H1 (cell line): ENCODE measurements around the gene GRID1. TPM values are rescaled to one million over a fixed set of nuclear protein-coding genes. Genes with fewer than 3 reads are reported as not detected.

Experiments used
- CTCF ChIA-PET: fragments of 300-600 bp; sonication (Branson Sonifier 250); formaldehyde crosslinking; loops from one replicate; lab custom pipeline; 2021; ENCODE audit not compliant: partially characterized antibody; lab: Charles Lee
- POLR2A ChIA-PET: fragments of 300-600 bp; sonication (Branson Sonifier 250); formaldehyde crosslinking; loops from one replicate; lab custom pipeline; 2021; ENCODE audit warnings: inconsistent platforms; ENCODE audit not compliant: partially characterized antibody; lab: Charles Lee
- DNase-seq, 2 experiments: peaks; one replicate each; pipeline versions ENCODE4 v3.0.0 to v3.0.0-alpha.2; 2010 to 2022; ENCODE audit warnings: low spot score in 2 of 2, low read depth in 1 of 2, mixed read lengths in 1 of 2
- FAIRE-seq: peaks from 2 replicates; lab custom pipeline; 2011; peaks lifted over from hg19 to GRCh38; lab: Jason Lieb, UNC
- H2AFZ ChIP-seq: 2 replicates; pipeline ENCODE4 v1.8.1; 2012; ENCODE audit warnings: low read length, inconsistent platforms
- H2AK5ac ChIP-seq: 2 replicates; pipeline ENCODE4 v1.6.1; 2013; ENCODE audit warnings: low read depth, low read length
- H2BK120ac ChIP-seq: replicated peaks from 2 replicates; pipeline ENCODE3; 2013; ENCODE audit warnings: low read depth, low read length, inconsistent platforms
- H2BK12ac ChIP-seq: 2 replicates; pipeline ENCODE4 v1.6.1; 2013; ENCODE audit warnings: low read depth, low read length
- H2BK15ac ChIP-seq: 2 replicates; pipeline ENCODE4 v1.6.1; 2013; ENCODE audit warnings: low read length
- H2BK20ac ChIP-seq: 2 replicates; pipeline ENCODE4 v1.6.1; 2013; ENCODE audit warnings: low read length
- H2BK5ac ChIP-seq: 2 replicates; pipeline ENCODE4 v1.6.1; 2013; ENCODE audit warnings: low read depth, low read length
- H3K14ac ChIP-seq: 2 replicates; pipeline ENCODE4 v1.6.1; 2013; ENCODE audit warnings: inconsistent platforms; ENCODE audit not compliant: insufficient read length
- H3K18ac ChIP-seq: 2 replicates; pipeline ENCODE4 v1.6.1; 2013; ENCODE audit warnings: low read length; ENCODE audit errors: extremely low read depth
- H3K23ac ChIP-seq: 2 replicates; pipeline ENCODE4 v1.6.1; 2013; ENCODE audit warnings: inconsistent platforms; ENCODE audit not compliant: insufficient read length
- H3K23me2 ChIP-seq: 2 replicates; pipeline ENCODE4 v1.6.1; 2013; ENCODE audit warnings: low read depth, low read length
- H3K27ac ChIP-seq: 2 replicates; pipeline ENCODE4 v1.6.1; 2011; ENCODE audit warnings: low read depth, low read length, inconsistent platforms
- H3K27me3 ChIP-seq, 4 experiments: replicated peaks in 1 of 4; 1 replicate in 1 of 4; 2 replicates in 3 of 4; pipeline versions ENCODE4 v1.6.1 to v1.8.1; 2011 to 2013; ENCODE audit warnings: low read length in 3 of 4, mild to moderate bottlenecking in 3 of 4, inconsistent platforms in 2 of 4, mixed read lengths in 2 of 4, moderate library complexity in 1 of 4; ENCODE audit not compliant: control insufficient read depth in 3 of 4, insufficient read depth in 3 of 4; ENCODE audit errors: extremely low read depth in 1 of 4
- H3K36me3 ChIP-seq, 4 experiments: 2 replicates each; pipeline versions ENCODE4 v1.6.1 to v1.8.1; 2011 to 2013; ENCODE audit warnings: mild to moderate bottlenecking in 4 of 4, low read length in 3 of 4, moderate library complexity in 2 of 4, control low read depth in 1 of 4, inconsistent platforms in 1 of 4; ENCODE audit not compliant: insufficient read depth in 4 of 4, control insufficient read depth in 2 of 4
- H3K4ac ChIP-seq: replicated peaks from 2 replicates; pipeline ENCODE3; 2013; ENCODE audit warnings: low read length, low read depth, mixed read lengths, inconsistent platforms; ENCODE audit not compliant: insufficient read length
- H3K4me1 ChIP-seq, 4 experiments: replicated peaks in 1 of 4; 1 replicate in 1 of 4; 2 replicates in 3 of 4; pipeline versions ENCODE4 v1.6.1 to v1.8.1; 2011 to 2013; ENCODE audit warnings: low read length in 3 of 4, inconsistent platforms in 2 of 4, mixed read lengths in 1 of 4; ENCODE audit not compliant: insufficient read depth in 4 of 4, control insufficient read depth in 3 of 4
- H3K4me2 ChIP-seq, 2 experiments: 2 replicates each; pipeline versions ENCODE4 v1.6.1 to v1.8.1; 2011 to 2013; ENCODE audit warnings: low read depth in 2 of 2, low read length in 2 of 2, control low read depth in 1 of 2, inconsistent platforms in 1 of 2, mild to moderate bottlenecking in 1 of 2; ENCODE audit not compliant: insufficient read depth in 1 of 2
- H3K4me3 ChIP-seq, 4 experiments: fragments of 200-600, 300-600 bp in 1 of 4; sonication (generic), shearing (Covaris generic), sonication (Bioruptor Twin) in 1 of 4; 2 replicates each; pipeline versions ENCODE4 v1.5.1 to v1.8.1; 2011 to 2016; ENCODE audit warnings: low read length in 4 of 4, low read depth in 3 of 4, control low read depth in 2 of 4, inconsistent platforms in 2 of 4, mild to moderate bottlenecking in 2 of 4, mixed read lengths in 1 of 4, moderate library complexity in 1 of 4; ENCODE audit not compliant: insufficient read depth in 2 of 4; ENCODE audit errors: extremely low read depth in 1 of 4
- H3K56ac ChIP-seq: replicated peaks from 2 replicates; pipeline ENCODE3; 2013; ENCODE audit warnings: low read depth, mild to moderate bottlenecking, mixed read lengths, low read length, inconsistent platforms; ENCODE audit not compliant: insufficient read length
- H3K79me1 ChIP-seq: 2 replicates; pipeline ENCODE4 v1.6.1; 2013; ENCODE audit warnings: low read depth, low read length, control low read depth
- H3K79me2 ChIP-seq, 2 experiments: 2 replicates each; pipeline versions ENCODE4 v1.6.1 to v1.8.1; 2012 to 2013; ENCODE audit warnings: low read length in 2 of 2, mild to moderate bottlenecking in 2 of 2, inconsistent platforms in 1 of 2; ENCODE audit not compliant: insufficient read depth in 2 of 2, control insufficient read depth in 1 of 2
- H3K9ac ChIP-seq, 4 experiments: replicated peaks in 1 of 4; 1 replicate in 1 of 4; 2 replicates in 3 of 4; pipeline versions ENCODE4 v1.6.1 to v1.8.1; 2011 to 2013; ENCODE audit warnings: low read depth in 3 of 4, low read length in 3 of 4, control low read depth in 2 of 4, mild to moderate bottlenecking in 2 of 4, moderate library complexity in 2 of 4, inconsistent platforms in 1 of 4; ENCODE audit errors: extremely low read depth in 1 of 4
- H3K9me3 ChIP-seq, 2 experiments: 2 replicates each; pipeline versions ENCODE4 v1.6.1 to v1.8.1; 2012 to 2013; ENCODE audit warnings: mild to moderate bottlenecking in 2 of 2, moderate library complexity in 2 of 2, control low read depth in 1 of 2, inconsistent platforms in 1 of 2, low read depth in 1 of 2, low read length in 1 of 2, mixed read lengths in 1 of 2; ENCODE audit not compliant: insufficient read depth in 2 of 2
- H4K20me1 ChIP-seq, 2 experiments: replicated peaks in 1 of 2; 2 replicates each; pipeline versions ENCODE3 to v1.8.1; 2011 to 2013; ENCODE audit warnings: inconsistent platforms in 2 of 2, low read length in 2 of 2, mild to moderate bottlenecking in 1 of 2; ENCODE audit not compliant: insufficient read depth in 2 of 2, control insufficient read depth in 1 of 2
- H4K5ac ChIP-seq: 2 replicates; pipeline ENCODE4 v1.6.1; 2013; ENCODE audit warnings: low read length, low read depth, mixed read lengths, inconsistent platforms; ENCODE audit not compliant: insufficient read length
- H4K8ac ChIP-seq: 2 replicates; pipeline ENCODE4 v1.8.0; 2013; ENCODE audit warnings: mild to moderate bottlenecking, moderate library complexity, low read length, inconsistent platforms; ENCODE audit not compliant: insufficient read depth; ENCODE audit errors: extremely low read depth
- H4K91ac ChIP-seq: replicated peaks from 2 replicates; pipeline ENCODE3; 2013; ENCODE audit warnings: low read length, mixed read lengths, inconsistent platforms; ENCODE audit not compliant: insufficient read length
- EZH2 ChIP-seq: fragments of 200-600 bp; sonication (generic); IDR thresholded peaks from 2 replicates; pipeline ENCODE4 v1.7.1; 2012; ENCODE audit warnings: low read depth, mild to moderate bottlenecking, moderate library complexity, low read length, inconsistent platforms; ENCODE audit not compliant: severe bottlenecking
- KDM4A ChIP-seq: IDR thresholded peaks from one replicate; pipeline ENCODE4 v1.7.1; 2012; ENCODE audit warnings: low read depth, mild to moderate bottlenecking, moderate library complexity, low read length, inconsistent platforms; ENCODE audit not compliant: severe bottlenecking
- SRF ChIP-seq: IDR thresholded peaks from 2 replicates; pipeline ENCODE4 v1.6.1; 2011; ENCODE audit warnings: mild to moderate bottlenecking, low read depth, low read length, moderate library complexity
- WGBS, 2 experiments: shearing (Covaris generic) in 1 of 2; methylation state at CpG; one replicate each; pipeline versions ENCODE4 v1.1.6 to v1.1.7; 2013 to 2015; ENCODE audit warnings: low lambda C conversion rate in 2 of 2, mixed read lengths in 2 of 2, inconsistent platforms in 1 of 2, low coverage in 1 of 2, missing lambda C conversion rate in 1 of 2; ENCODE audit not compliant: insufficient replicate concordance in 2 of 2, insufficient coverage in 1 of 2, insufficient read length in 1 of 2; ENCODE audit errors: extremely low coverage in 1 of 2, missing lambda C conversion rate in 1 of 2; 5-methylcytosine and 5-hydroxymethylcytosine counted together
- polyA plus RNA-seq, 7 experiments: library from polyadenylated mRNA; depleted of rRNA in 3 of 7; stranded (reverse) in 5 of 7; unstranded in 2 of 7; fragments of >200 nt in 5 of 7; fragments of 200-250 nt in 2 of 7; gene quantifications; 1 replicate in 5 of 7; 2 replicates in 1 of 7; 4 replicates in 1 of 7; pipeline versions ENCODE4 v1.2.1 to v1.2.3, GENCODE V29; 2011 to 2013; ENCODE audit warnings: missing spikeins in 2 of 7, mixed read lengths in 2 of 7
- total RNA-seq: library from RNA; stranded (reverse); fragmentation: NEBNext Ultra II Directional; extraction: Animal tissue kit (Norgen Biotek cat#: 25700); gene quantifications from 2 replicates; pipeline ENCODE4 v1.2.1, GENCODE V29; 2021

The GRID1 gene
- total and polyA plus RNA-seq, 2 of the 8 experiments (the other 6 are each of a cell fraction or from before 2014, with no cell fraction given): 0.22 to 0.30 TPM

DNA sequence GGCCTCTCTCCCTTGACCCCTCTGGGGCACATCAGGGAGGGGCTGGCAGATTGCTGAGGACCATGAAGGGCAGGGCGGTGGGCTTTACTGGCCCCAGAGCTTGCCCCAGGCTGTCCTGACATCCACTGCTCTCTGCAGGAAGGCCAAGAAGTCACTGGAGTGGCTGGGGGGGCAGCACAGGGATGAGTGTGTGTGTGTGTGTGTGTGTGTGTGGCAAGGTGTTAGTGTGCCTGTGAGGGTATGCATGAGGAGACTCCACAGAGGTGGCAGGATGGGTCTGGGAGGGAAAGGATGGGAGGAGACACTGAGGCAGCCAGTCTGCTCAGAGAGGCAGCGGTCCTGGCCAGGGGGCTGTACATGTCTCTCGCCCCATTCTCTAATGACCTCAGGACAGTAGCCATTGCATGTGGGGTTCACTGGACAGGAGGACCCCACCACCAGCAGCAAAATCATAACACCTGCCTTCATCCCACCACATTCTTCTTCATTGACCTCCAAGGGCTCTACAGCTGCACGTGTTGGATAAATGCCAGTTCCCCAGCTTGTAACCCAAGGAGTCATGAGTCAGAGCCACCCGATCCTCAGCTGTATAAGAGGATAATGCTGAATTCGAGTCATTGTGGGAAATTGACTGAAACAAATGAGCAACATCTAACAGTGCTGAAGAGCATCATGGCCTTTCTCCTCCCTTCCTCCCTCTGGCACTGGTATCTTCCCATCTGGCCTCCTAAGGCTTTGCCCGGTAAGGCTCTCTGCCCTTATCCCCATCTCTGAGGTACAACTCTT is 720.5 kb downstream of the GRID1 start:
- Histone ChIP-seq H2BK120ac (no peak overlapping the region), H4K8ac (no peak overlapping the region; the same call in 1 of the 2 replicates), H3K9me3 (no peaks in the 10 kb centered on the region), H3K4me2 (no peak overlapping the region), H4K5ac (no peak overlapping the region), H3K18ac (no peak overlapping the region), H2AK5ac (no peak overlapping the region), H3K9ac (no peak overlapping the region), H2BK5ac (no peak overlapping the region), H3K79me2 (no peaks in the 10 kb centered on the region), H3K23me2 (no peaks in the 10 kb centered on the region), H4K20me1 (no peaks in the 10 kb centered on the region), H2BK12ac (no peak overlapping the region), H2BK20ac (no peak overlapping the region), H3K4me3 (no peak overlapping the region), H2AFZ (no peak overlapping the region), H3K79me1 (no peaks in the 10 kb centered on the region; the same call in 1 of the 2 replicates), H3K36me3 (no peaks in the 10 kb centered on the region), H3K4ac (no peak overlapping the region), H3K14ac (no peak overlapping the region), H3K27ac (no peak overlapping the region), H3K23ac (no peak overlapping the region), H3K56ac (no peak overlapping the region), H3K4me1 (peaks cover 0 to 3% (median 0%) of the 10 kb centered on the region in 4 experiments; a peak in 1 of 7 replicates), H4K91ac (no peak overlapping the region), H2BK15ac (no peak overlapping the region), H3K27me3 (no peaks in the 10 kb centered on the region)
- no peak for TF ChIP-seq EZH2
- TF ChIP-seq SRF: no peak
- TF ChIP-seq KDM4A: no peak
- CTCF ChIA-PET: interaction anchor here (1.8 kb wide), 1 partner anchor 34 kb away, joined by 5 read pairs; no protein-coding TSS in a partner anchor
- WGBS, 2 experiments: 91% methylated on average over 7 of the region's 7 CpGs; no CpG with 5 or more reads in 1 of the 2 experiments
- POLR2A ChIA-PET: no interaction called here
- FAIRE-seq (no peak), DNase-seq (no peak)
